Measurements from ENCODE around the gene SLU7. TPM values are rescaled to one million over a fixed set of nuclear protein-coding genes. Genes with fewer than 3 reads are reported as not detected.

Gene SLU7
- total RNA-seq, 1 experiment from 2014 or later, result 33.3 TPM

DNA sequence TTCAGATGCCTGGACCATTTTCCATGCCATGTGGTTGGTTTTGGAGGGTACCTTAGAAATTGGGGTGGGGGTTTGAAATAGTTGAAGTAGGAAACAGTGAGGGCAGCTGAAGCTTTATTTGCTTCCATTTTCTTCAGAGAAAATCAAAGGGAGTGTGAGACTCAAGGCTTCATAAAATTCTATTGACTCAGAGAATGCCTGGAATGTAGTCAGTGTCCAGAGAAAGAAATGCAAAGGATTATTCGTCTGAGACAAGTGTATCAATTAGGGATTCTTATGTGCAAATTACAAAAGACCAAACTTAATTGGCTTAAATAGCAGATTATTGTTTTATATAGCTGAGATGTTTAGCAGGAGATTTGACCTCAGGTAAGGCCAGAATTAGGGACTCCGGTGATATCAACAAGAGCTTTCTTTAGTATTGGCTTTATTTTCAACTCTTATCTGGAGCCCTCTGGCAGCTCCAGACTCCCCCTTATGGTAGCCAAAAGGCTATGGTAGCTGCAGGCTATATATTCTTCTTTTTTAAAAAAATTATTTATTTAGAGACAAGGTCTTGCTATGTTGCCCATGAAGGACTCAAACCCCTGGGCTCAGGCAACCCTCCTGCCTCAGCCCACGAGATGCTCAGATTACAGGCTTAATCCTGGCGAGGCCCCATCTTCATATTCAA, 41.6 kb upstream of the SLU7 start:
- ATAC-seq (no peak), DNase-seq (no peak)
- no peak overlapping the region for H3K9ac ChIP-seq (ENCODE audit: low read length)
- CTCF ChIA-PET, result interaction anchor here (1.6 kb wide), 1 partner anchor 22 kb away, joined by 8 read pairs; no protein-coding TSS in a partner anchor
- no peak overlapping the region for H3K4me3 ChIP-seq (ENCODE audit: low read length)
- H2AFZ ChIP-seq (ENCODE audit: low read length), result no peak overlapping the region
- peaks cover 22% of the 10 kb centered on the region for H3K4me1 ChIP-seq (ENCODE audit: insufficient read depth, low read length)
- no peak overlapping the region for H3K4me2 ChIP-seq (ENCODE audit: low read length)
- no peaks in the 10 kb centered on the region for H3K79me2 ChIP-seq (ENCODE audit: low read length)
- no peaks in the 10 kb centered on the region for H3K9me3 ChIP-seq (ENCODE audit: low read length)
- 0 out of 2 replicates have a peak, but pooled peaks cover 3% of the 10 kb centered on the region for H3K27me3 ChIP-seq (ENCODE audit: low read length)
- intact Hi-C loops (cut with micrococcal nuclease), result loop anchor here (1.0 to 5.0 kb wide), 2 partner anchors 21 to 38 kb away; partner anchors contain the start of gene PTTG1
- no TSS peak for BruUV-seq (replicated peaks)
- H4K20me1 ChIP-seq (ENCODE audit: low read length), result no peaks in the 10 kb centered on the region
- no peak overlapping the region for H3K27ac ChIP-seq (ENCODE audit: low read length)
- POLR2A ChIA-PET (ENCODE audit: unreplicated experiment), result no interaction called here
- no peak for TF ChIP-seq EZH2 (IDR thresholded peaks at IDR 0.05; ENCODE audit: low read length, unreplicated experiment)
- TF ChIP-seq, protein P1, sequence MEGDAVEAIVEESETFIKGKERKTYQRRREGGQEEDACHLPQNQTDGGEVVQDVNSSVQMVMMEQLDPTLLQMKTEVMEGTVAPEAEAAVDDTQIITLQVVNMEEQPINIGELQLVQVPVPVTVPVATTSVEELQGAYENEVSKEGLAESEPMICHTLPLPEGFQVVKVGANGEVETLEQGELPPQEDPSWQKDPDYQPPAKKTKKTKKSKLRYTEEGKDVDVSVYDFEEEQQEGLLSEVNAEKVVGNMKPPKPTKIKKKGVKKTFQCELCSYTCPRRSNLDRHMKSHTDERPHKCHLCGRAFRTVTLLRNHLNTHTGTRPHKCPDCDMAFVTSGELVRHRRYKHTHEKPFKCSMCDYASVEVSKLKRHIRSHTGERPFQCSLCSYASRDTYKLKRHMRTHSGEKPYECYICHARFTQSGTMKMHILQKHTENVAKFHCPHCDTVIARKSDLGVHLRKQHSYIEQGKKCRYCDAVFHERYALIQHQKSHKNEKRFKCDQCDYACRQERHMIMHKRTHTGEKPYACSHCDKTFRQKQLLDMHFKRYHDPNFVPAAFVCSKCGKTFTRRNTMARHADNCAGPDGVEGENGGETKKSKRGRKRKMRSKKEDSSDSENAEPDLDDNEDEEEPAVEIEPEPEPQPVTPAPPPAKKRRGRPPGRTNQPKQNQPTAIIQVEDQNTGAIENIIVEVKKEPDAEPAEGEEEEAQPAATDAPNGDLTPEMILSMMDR (conservative IDR thresholded peaks at IDR 0.05; ENCODE audit: low read depth, low read length), result peak; percentile 35; the same call in 1 of the 2 replicates
- no peak for TF ChIP-seq EZH2phosphoT487 (IDR thresholded peaks at IDR 0.05; ENCODE audit: borderline replicate concordance, low read length)
- no peaks in the 10 kb centered on the region for H3F3A ChIP-seq (ENCODE audit: low read length, unreplicated experiment)
- H3K36me3 ChIP-seq (ENCODE audit: low read depth, low read length), result no peaks in the 10 kb centered on the region
- no peaks in the 10 kb centered on the region for H3K9me2 ChIP-seq (replicated peaks; ENCODE audit: low read length)

DNA sequence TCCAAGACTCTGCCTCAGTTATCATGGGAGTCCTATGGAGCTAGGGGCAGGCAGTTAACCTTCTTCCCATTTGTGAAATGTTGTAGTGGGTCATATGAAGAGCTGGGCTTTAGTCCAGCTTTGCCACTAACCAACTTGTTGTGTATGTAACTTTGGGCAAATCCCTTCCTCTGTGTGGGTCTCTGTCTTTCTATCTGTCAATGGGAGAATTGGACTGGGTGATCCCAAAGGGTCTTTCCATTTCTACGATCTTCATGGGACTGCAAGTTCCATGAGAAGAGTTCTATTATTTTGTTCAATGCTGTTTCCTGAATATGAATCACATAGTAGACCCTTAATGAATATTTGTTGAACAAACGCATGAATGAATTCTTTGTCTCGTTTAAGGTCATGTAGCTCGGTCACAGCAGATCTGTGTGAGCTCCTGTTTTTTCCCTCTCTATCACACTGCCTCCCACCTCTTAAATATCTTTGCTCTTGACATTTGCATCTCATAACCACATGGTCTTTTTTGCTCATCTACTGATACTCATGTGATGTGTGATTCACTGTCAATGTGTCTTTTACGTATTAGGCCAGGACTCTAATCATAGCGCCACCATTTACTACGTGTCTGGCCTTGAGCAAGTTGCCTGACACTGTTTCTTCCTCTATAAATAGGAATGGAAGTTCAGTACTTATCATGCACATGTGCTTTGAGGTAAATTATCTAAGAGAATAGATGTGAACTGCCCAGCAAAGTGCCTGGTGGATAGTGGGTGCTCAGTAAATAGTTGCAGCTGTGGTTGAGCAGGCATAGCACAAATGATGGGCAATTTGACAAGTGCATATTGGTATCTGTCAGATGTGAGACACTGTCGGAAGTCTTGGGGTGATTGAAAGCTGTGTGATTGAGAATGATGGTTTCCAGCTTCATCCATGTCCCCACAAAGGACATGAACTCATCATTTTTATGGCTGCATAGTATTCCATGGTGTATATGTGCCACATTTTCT, 40.2 kb upstream of the SLU7 start:
- Histone ChIP-seq H3K9me2 (replicated peaks; ENCODE audit: low read length) (no peaks in the 10 kb centered on the region), H3K36me3 (ENCODE audit: low read depth, low read length) (no peaks in the 10 kb centered on the region), H3K9ac (ENCODE audit: low read length) (no peak overlapping the region), H3K27me3 (ENCODE audit: low read length) (0 out of 2 replicates have a peak, but pooled peaks cover 3% of the 10 kb centered on the region), H4K20me1 (ENCODE audit: low read length) (no peaks in the 10 kb centered on the region), H3K4me3 (ENCODE audit: low read length) (no peak overlapping the region), H3K27ac (ENCODE audit: low read length) (no peak overlapping the region), H3K4me2 (ENCODE audit: low read length) (no peak overlapping the region), H3F3A (ENCODE audit: low read length, unreplicated experiment) (no peaks in the 10 kb centered on the region), H3K4me1 (ENCODE audit: insufficient read depth, low read length) (peaks cover 10% of the 10 kb centered on the region), H3K9me3 (ENCODE audit: low read length) (no peaks in the 10 kb centered on the region), H3K79me2 (ENCODE audit: low read length) (no peaks in the 10 kb centered on the region), H2AFZ (ENCODE audit: low read length) (no peak overlapping the region)
- DNase-seq, result no peak
- ATAC-seq, result no peak
- ChIA-PET POLR2A (ENCODE audit: unreplicated experiment) (no interaction called here), CTCF (no interaction called here)
- BruUV-seq (replicated peaks), result no TSS peak
- intact Hi-C loops (cut with micrococcal nuclease), result no loop called here
- TF ChIP-seq EZH2 (IDR thresholded peaks at IDR 0.05; ENCODE audit: low read length, unreplicated experiment) (no peak), EZH2phosphoT487 (IDR thresholded peaks at IDR 0.05; ENCODE audit: borderline replicate concordance, low read length) (no peak)
- TF ChIP-seq, protein P1 (conservative IDR thresholded peaks at IDR 0.05; ENCODE audit: low read depth, low read length), result no peak

Data from PC-3 (cell line).